ENCODE measurements around the gene WNK1.

WNK1 gene

DNA sequence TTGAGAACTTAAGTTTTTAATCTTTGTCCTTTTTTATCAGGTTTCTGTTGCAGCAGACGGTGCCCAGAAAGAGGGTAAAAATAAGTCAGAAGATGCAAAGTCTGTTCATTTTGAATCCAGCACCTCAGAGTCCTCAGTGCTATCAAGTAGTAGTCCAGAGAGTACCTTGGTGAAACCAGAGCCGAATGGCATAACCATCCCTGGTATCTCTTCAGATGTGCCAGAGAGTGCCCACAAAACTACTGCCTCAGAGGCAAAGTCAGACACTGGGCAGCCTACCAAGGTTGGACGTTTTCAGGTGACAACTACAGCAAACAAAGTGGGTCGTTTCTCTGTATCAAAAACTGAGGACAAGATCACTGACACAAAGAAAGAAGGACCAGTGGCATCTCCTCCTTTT is 143.7 kb downstream of the WNK1 start:
- no peak for DNase-seq (ENCODE audit: extremely low read depth, low read depth)
- TF ChIP-seq, protein P1, sequence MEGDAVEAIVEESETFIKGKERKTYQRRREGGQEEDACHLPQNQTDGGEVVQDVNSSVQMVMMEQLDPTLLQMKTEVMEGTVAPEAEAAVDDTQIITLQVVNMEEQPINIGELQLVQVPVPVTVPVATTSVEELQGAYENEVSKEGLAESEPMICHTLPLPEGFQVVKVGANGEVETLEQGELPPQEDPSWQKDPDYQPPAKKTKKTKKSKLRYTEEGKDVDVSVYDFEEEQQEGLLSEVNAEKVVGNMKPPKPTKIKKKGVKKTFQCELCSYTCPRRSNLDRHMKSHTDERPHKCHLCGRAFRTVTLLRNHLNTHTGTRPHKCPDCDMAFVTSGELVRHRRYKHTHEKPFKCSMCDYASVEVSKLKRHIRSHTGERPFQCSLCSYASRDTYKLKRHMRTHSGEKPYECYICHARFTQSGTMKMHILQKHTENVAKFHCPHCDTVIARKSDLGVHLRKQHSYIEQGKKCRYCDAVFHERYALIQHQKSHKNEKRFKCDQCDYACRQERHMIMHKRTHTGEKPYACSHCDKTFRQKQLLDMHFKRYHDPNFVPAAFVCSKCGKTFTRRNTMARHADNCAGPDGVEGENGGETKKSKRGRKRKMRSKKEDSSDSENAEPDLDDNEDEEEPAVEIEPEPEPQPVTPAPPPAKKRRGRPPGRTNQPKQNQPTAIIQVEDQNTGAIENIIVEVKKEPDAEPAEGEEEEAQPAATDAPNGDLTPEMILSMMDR (IDR thresholded peaks at IDR 0.05; ENCODE audit: low read depth, low read length): no peak

DNA sequence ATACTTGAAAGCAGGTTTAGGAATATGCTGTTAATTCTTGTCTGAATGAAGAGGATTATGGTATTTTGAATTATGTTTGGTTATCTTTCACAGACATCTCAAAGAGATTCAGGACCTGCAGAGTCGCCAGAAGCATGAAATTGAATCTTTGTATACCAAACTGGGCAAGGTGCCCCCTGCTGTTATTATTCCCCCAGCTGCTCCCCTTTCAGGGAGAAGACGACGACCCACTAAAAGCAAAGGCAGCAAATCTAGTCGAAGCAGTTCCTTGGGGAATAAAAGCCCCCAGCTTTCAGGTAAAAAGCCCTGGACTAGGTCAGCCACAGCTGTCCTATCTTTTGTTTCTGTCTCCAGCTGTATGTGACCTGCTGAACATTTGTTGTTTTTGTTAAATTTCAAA is 145.0 kb downstream of the WNK1 start:
- no peak for DNase-seq (ENCODE audit: extremely low read depth, low read depth)
- TF ChIP-seq, protein P1 (IDR thresholded peaks at IDR 0.05; ENCODE audit: low read depth, low read length): no peak

DNA sequence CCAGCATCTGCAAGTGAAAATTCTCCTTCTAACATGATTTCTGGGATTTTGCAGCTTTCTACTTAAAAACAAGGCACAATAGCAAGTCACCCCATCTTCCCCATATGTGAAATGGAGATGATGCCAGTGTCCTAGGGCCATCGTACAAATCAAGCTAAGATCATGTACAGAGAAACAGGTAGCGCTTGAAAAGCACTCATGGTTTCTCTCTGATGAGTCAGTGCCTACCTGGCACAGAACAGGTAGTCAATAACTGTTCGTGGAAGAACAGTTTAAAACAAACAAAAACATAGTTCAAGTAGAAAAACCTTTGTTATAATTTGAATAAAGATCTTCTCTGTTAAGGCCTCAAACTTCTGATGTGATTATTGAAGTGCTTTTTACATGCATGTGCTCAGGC is 150.2 kb downstream of the WNK1 start:
- DNase-seq (ENCODE audit: extremely low read depth, low read depth): no peak
- TF ChIP-seq, protein P1 (IDR thresholded peaks at IDR 0.05; ENCODE audit: low read depth, low read length): no peak

GRCh38 chr12:903055-903454 is 150.7 kb downstream of the WNK1 start:
- DNase-seq (ENCODE audit: extremely low read depth, low read depth): no peak
- TF ChIP-seq, protein P1 (IDR thresholded peaks at IDR 0.05; ENCODE audit: low read depth, low read length): no peak

GRCh38 chr12:904010-904414 is 151.6 kb downstream of the WNK1 start:
- no peak for DNase-seq (ENCODE audit: extremely low read depth, low read depth)
- TF ChIP-seq, protein P1 (IDR thresholded peaks at IDR 0.05; ENCODE audit: low read depth, low read length): no peak

DNA sequence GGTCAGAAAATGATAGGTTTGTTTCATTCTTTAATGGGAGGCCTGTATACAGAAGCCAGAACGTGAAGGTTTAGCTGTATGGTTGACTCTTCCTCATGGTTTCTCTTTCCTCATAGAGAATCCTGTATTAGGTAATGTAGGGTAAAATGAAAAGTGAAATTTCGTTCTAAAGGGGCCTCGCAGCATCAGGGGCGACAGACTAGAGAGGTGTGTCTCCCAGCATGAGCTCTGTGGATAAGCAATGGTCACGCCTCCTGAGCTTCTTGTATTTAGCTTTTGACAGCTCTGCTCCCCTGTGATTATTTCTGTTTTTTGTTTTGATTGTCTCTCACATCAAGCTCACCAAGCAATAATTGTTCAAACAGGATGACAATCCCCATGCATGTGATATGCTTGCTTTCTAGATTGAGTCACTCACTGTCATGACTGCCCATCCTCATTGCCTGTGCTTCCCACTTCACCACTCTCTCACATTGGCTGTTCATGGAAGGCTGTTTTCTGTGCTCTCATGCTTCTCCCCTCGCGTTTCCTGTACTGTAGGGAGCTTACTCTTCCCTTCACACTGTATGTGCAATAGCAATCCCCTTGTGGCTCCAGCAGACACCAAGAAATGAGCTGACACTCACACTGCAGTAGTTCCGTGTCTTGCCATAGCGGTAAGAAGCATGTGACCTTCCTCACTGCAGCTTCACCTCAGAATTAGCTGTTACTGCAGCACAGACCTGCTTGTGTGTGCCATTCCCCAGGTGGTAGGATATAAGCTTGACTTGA is 153.1 kb downstream of the WNK1 start:
- TF ChIP-seq, protein P1 (IDR thresholded peaks at IDR 0.05; ENCODE audit: low read depth, low read length): no peak
- no peak for DNase-seq (ENCODE audit: extremely low read depth, low read depth)

DNA sequence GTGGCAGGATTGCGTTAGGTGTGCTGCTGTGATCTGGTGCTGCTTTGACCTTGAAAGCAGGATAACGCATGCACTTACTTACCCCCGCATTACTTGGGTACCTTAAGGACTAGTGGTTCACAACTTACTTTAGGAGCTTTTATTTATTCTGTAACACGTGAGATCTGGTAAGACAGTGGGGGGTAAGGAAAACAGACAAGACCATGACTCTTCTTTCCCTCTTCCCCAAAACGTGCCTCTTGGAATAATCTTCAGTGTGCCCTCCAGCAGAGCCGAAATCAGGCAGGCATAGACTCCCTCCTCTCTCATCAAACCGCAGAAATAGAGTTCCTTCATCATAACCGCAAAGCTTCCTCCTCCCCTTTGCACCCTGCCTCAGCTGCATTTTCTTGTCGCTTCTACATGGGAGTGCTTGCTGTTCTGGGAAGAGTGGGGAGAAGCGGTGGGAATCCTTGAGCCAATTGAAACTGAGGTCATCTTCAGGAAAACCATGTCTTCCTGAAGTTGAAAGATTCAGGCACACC is 153.7 kb downstream of the WNK1 start:
- DNase-seq (ENCODE audit: extremely low read depth, low read depth): no peak
- TF ChIP-seq, protein P1 (IDR thresholded peaks at IDR 0.05; ENCODE audit: low read depth, low read length): no peak

Measured in AG09319 (cell line).